ENCODE data around the gene WNT4. TPM values are rescaled to one million over a fixed set of nuclear protein-coding genes. Genes with fewer than 3 reads are reported as not detected.

Gene WNT4
- total and polyA plus RNA-seq, 2 donors from 2014 or later, result 0.45 to 0.69 TPM

- FAIRE-seq, result no peak
- no peak overlapping the region for H3K27ac ChIP-seq (ENCODE audit: low read depth in 2 of 2, low read length in 2 of 2)
- no peak overlapping the region for H3K4me3 ChIP-seq (ENCODE audit: low read length in 3 of 3)
- DNase-seq, result no peak
- H3K9me3 ChIP-seq (ENCODE audit: control insufficient read depth in 2 of 3, insufficient read depth in 1 of 3, low read length in 3 of 3), result no peaks in the 10 kb centered on the region
- H3K9ac ChIP-seq (ENCODE audit: low read length in 3 of 3), result no peak overlapping the region
- H3K27me3 ChIP-seq (ENCODE audit: control insufficient read depth, insufficient read depth, low read length), result no peaks in the 10 kb centered on the region
- H3K4me1 ChIP-seq (ENCODE audit: control insufficient read depth in 2 of 3, insufficient read depth in 2 of 3, low read depth in 1 of 3, low read length in 3 of 3), result peaks cover 2 to 18% (median 10%) of the 10 kb centered on the region in 3 donors
- intact Hi-C loops (cut with DNase I), result no loop called here
- TF ChIP-seq CTCF (IDR thresholded peaks at IDR 0.05; ENCODE audit: borderline replicate concordance, extremely low read depth, insufficient read depth), result no peak
- H3K36me3 ChIP-seq (ENCODE audit: control insufficient read depth in 2 of 3, insufficient read depth in 3 of 3, low read length in 3 of 3), result peaks cover 4 to 10% (median 5%) of the 10 kb centered on the region in 3 donors
Measured at GRCh38 chr1:22075718-22076117, 67.2 kb downstream of the WNT4 start.

GRCh38 chr1:22074803-22075202 is 68.1 kb downstream of the WNT4 start:
- Histone ChIP-seq H3K4me3 (ENCODE audit: low read length in 3 of 3) (no peak overlapping the region), H3K27me3 (ENCODE audit: control insufficient read depth, insufficient read depth, low read length) (no peaks in the 10 kb centered on the region), H3K36me3 (ENCODE audit: control insufficient read depth in 2 of 3, insufficient read depth in 3 of 3, low read length in 3 of 3) (peaks cover under 1 to 6% (median 5%) of the 10 kb centered on the region in 3 donors), H3K9me3 (ENCODE audit: control insufficient read depth in 2 of 3, insufficient read depth in 1 of 3, low read length in 3 of 3) (no peaks in the 10 kb centered on the region), H3K27ac (ENCODE audit: low read depth in 2 of 2, low read length in 2 of 2) (no peak overlapping the region), H3K4me1 (ENCODE audit: control insufficient read depth in 2 of 3, insufficient read depth in 2 of 3, low read depth in 1 of 3, low read length in 3 of 3) (peaks cover 2 to 18% (median 11%) of the 10 kb centered on the region in 3 donors), H3K9ac (ENCODE audit: low read length in 3 of 3) (no peak overlapping the region)
- FAIRE-seq, result no peak
- DNase-seq, result no peak
- intact Hi-C loops (cut with DNase I), result no loop called here
- TF ChIP-seq CTCF (IDR thresholded peaks at IDR 0.05; ENCODE audit: borderline replicate concordance, extremely low read depth, insufficient read depth), result no peak

- FAIRE-seq, result no peak
- intact Hi-C loops (cut with DNase I), result no loop called here
- peaks cover 2 to 22% (median 13%) of the 10 kb centered on the region in 3 donors for H3K4me1 ChIP-seq (ENCODE audit: control insufficient read depth in 2 of 3, insufficient read depth in 2 of 3, low read depth in 1 of 3, low read length in 3 of 3)
Measured at GRCh38 chr1:22071511-22071910, 71.4 kb downstream of the WNT4 start.

More at GRCh38 chr1:22071511-22071910, 71.4 kb downstream of the WNT4 start:
- no peak overlapping the region for H3K27ac ChIP-seq (ENCODE audit: low read depth in 2 of 2, low read length in 2 of 2)
- H3K9ac ChIP-seq (ENCODE audit: low read length in 3 of 3), result no peak overlapping the region
- no peaks in the 10 kb centered on the region for H3K27me3 ChIP-seq (ENCODE audit: control insufficient read depth, insufficient read depth, low read length)
- peaks cover 0 to 2% (median 0%) of the 10 kb centered on the region in 3 donors for H3K36me3 ChIP-seq (ENCODE audit: control insufficient read depth in 2 of 3, insufficient read depth in 3 of 3, low read length in 3 of 3)
- H3K4me3 ChIP-seq (ENCODE audit: low read length in 3 of 3), result no peak overlapping the region
- no peak for TF ChIP-seq CTCF (IDR thresholded peaks at IDR 0.05; ENCODE audit: borderline replicate concordance, extremely low read depth, insufficient read depth)
- DNase-seq, result no peak
- H3K9me3 ChIP-seq (ENCODE audit: control insufficient read depth in 2 of 3, insufficient read depth in 1 of 3, low read length in 3 of 3), result no peaks in the 10 kb centered on the region

Other genes starting within 250 kb of the WNT4 start
- 510 TPM for gene HSPG2, start 205.8 kb downstream of the WNT4 start, total RNA-seq
- 60.4 TPM for gene HSPG2, start 205.8 kb downstream of the WNT4 start, polyA plus RNA-seq (ENCODE audit: insufficient read depth, low read depth, low replicate concordance)
- not detected for gene CELA3B, start 166.1 kb downstream of the WNT4 start, total RNA-seq
- gene CELA3B, start 166.1 kb downstream of the WNT4 start, polyA plus RNA-seq (ENCODE audit: insufficient read depth, low read depth, low replicate concordance), result not detected
- gene CELA3A, start 141.4 kb downstream of the WNT4 start, total RNA-seq, result not detected
- gene CELA3A, start 141.4 kb downstream of the WNT4 start, polyA plus RNA-seq (ENCODE audit: insufficient read depth, low read depth, low replicate concordance), result not detected
- gene CDC42, start 90.4 kb downstream of the WNT4 start, total RNA-seq, result 248 TPM
- gene CDC42, start 90.4 kb downstream of the WNT4 start, polyA plus RNA-seq (ENCODE audit: insufficient read depth, low read depth, low replicate concordance), result 207 TPM